ENCODE results near the gene MED27.
"Not testable (repeated sequence)": the region's sequence is repeated elsewhere in the genome, so short reads cannot be mapped to it uniquely, and the experiment has no call there.

MED27 gene

DNA sequence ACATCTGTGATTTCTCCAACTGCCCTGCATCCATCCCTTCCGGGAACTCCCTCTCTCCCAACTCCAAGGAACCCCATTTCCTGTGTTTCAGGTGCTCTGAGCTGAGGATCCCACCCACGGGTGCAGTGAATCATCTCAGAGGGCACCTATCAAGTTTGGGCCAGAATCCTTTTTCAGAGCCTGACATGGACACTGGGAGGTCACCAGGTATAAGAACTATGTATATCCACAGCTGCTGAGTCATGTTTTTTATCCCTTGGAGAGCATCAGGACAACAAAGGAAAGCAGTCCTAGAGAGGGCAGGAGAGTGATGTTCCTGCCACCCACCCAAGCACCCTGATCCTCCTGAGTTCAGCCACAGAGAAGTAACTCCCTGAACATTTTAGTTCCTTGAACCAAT, 3.8 kb downstream of the MED27 start:
- DNase-seq: no peak

DNA sequence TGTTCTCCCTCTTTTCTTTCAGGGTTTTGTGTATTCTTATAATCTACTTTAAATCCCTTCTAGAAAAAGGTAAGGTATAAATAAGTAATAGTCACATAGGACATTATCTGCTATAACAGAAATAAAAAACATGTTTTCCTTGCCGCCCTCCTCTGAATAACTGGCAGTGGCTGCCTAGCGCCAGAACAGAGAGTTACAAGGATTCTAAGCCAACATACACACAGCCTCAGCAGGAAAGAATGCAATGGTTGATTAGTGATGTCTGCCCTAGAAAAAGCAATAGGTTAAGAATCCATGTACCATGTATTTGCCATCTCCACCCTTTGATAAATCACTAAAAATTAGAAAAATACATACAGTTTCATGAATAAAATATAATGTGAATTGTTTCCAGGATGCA, 4.9 kb downstream of the MED27 start:
- DNase-seq: no peak

DNA sequence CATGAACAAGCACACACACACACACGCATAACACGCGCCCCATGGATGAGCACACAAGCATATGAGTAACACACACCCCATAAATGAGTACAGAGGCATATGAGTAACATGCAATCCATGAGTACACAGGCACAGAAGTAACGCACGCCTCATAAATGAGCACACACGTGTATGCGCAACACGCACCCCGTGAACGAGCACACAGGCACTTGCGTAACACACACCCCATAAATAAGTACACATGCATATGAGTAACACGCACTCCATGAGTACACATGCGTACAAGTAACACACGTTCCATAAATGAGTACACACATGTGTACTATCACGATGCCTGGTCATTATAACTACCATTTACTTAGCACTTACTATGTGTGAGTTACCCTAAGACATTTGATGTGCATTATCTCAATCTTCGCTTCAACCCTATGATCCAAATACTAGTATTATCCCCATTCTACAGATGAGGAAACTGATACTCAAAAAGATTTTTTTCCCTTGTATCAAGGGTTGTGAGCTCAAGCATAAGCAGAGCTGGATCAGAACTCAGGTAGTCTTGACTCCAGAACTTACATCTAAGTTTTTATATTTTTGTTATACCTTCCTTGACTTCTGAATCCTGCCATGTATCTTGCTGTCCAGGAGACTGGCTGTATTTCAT, 7.7 kb downstream of the MED27 start:
- no peak for DNase-seq

DNA sequence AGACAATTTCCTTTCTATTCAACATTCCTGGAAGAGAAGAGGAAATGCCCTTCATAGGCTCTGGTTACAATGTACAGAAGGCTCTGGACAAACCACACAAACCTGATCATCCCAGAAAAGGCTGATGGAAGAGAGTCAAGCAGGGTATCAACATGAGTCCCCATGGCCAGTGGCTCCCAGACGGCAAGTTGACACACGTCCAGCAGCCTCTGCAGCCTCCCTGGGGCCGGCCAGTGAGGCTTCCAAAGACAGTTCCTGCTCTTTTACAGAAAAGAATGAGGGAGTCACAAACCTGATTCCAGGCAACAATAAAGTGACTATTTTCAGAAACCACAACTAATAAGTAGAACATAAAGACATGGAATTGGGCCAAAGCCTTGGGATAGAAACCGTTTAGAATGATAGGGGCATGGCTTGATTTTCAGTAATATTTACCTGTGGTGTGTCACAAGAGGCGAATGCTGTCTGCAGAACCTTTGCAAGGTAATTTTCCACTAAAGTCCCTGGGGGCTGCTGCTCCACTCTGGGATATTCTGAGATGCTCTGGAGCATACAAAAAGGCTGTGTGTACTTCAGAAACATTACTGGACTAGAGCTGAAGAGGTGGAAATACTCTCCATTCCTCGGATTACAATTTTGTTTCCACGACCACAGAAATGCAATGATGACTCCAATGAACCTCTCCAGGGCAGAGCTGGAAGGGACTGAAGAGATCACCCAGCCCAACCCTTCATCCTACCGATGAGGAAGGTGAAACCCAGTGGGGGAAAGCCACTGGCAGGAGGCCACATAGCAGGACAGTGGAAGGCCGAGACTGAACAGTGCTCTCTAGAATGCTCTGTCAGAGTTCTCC, 10.4 kb downstream of the MED27 start:
- no peak for DNase-seq

DNA sequence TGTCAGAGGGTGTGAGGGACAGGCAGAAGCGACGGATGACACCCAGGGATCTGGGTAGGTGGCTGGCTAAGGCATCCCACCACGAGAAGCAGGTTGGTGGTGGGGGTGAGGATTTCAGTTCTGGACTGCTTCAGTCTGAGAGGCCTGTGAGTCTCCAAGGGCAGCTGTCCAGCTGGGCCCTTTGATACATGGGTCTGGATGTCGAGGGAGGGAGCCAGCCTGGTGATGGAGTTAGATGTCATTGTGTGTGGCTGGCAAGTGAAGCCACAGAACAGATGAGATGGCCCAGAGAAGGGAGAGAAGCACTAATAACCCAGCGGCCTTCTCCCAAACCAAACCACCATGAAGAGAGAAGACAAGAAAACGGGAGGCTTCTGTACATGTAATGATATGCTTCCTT, 11.1 kb downstream of the MED27 start:
- DNase-seq: no peak

DNA sequence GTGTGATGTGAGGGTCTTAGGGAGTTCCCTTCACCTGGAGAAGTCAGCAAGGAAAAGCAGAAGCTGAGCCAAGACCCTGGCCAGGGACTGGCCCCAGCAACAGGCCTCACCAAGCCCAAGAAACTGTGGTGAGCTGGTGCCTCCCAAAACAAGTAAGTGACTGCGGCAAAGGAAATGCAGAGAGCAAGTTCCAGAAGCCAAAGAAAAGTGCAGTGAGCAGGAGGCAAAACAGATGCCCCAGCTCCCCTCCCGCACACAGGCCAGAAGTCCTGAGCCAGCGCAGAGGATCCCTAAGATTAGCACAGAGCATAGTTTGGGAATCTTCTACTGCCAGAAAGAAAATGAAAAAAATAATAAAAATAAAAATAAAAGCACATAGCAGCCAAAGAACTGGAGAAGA, 13.2 kb downstream of the MED27 start:
- no peak for DNase-seq

DNA sequence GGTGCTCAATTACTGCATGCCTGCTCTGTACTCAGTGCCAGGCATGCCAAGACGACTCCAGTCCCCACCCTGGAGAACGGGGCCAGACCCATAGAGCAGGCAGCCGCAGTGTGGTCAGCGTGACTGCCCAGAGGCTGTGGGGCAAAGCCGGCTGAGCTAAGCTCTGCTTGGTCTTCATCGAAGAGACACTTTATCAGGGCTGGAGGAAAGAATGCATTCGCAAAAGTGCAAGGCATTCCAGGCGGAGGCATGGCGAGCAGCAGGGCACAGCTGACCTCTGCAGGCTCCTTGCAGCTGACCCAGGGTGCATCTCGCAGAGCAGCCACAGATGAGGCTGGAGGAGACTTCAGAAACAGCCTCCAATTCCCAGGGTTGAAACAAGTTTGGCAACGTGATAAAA, 13.6 kb downstream of the MED27 start:
- no peak for DNase-seq

DNA sequence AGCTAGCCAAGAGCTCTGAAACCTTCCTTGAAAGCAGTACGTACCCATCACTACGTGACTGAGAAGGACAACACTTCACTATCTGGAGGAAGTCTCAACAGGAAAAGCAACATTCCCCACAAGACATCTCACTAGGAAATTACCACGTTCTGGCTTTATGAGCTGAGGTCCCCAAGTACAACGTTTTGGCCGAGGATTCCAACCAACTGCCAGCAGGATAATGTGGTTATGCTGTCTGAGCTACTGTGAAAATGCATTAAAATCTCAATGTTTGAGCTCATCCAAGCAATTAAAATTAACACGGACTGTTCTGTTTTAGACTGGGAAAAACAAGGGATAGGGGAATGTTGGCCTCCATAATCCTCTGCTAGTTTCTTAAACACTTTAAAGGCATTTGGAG, 16.4 kb downstream of the MED27 start:
- DNase-seq: no peak

DNA sequence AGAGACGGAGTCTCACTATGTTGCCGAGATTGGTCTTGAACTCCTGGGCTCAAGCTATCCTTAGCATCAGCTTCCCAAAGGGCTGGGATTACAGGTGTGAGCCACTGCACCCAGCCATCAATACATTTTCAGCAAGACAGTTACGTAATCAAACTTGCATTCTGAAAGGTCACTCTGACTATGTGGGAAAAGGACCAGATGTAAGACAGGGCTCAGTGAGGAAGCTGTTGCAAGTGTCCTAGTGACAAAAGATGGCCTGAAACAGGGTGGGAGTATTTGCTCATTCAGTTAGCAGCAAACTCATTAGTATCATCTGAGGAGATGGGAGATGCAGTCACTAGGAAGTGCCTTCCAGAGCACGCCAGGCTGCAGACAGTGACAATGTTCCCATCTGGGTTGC, 16.9 kb downstream of the MED27 start:
- DNase-seq: no peak

DNA sequence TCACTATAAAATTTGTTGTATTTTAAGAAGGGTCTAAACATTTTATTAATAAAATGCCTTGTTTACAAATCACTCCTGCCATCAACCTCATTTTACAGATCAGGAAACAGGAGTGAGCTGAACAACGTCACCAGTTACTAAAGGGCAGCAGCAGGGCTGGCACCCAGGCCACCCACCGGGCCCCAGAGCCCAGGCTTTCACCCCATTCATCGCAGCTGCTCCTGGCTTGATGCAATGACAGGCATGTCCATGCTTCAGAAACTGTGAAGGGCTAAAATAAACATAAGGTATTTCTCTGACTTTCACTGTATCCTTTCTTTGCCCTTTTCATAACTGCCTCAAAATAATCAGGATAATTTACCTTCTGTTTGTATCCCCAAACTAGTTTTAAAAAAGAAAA, 18.1 kb downstream of the MED27 start:
- no peak for DNase-seq

DNA sequence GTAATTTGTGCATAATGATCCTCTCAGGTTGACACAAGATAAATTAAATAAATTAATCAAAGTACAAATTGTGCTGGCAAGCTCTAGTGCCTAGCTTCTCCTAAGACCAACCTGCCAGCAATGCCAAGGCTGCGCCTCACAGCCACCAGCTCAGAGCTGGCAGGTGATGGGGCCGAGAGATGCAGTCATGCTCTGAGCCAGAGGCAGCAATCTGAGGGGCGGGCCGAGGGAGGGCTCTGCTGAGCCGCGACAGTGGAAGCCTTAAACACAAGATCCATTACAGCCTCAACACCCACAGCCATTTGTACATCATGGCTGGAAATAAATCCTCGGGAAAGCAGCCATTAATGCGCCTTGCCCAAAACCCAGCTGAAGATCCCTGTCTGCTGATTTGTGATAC, 20.3 kb downstream of the MED27 start:
- no peak for DNase-seq

DNA sequence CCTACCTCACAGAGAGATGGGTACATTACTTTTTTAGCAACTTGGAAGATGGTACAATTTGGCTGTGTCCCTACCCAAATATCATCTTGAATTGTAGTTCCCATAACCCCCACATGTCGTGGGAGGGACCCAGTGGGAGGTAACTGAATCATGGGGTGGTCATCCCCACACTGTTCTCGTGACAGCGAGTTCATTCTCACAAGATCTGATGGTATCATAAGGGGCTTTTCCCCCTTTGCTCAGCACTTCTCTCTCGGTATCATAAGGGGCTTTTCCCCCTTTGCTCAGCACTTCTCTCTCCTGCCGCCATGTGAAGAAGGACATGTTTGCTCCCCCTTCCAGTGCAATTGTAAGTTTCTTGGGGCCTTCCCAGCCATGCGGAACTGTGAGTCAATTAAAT, 21.4 kb downstream of the MED27 start:
- DNase-seq: not testable (repeated sequence)

DNA sequence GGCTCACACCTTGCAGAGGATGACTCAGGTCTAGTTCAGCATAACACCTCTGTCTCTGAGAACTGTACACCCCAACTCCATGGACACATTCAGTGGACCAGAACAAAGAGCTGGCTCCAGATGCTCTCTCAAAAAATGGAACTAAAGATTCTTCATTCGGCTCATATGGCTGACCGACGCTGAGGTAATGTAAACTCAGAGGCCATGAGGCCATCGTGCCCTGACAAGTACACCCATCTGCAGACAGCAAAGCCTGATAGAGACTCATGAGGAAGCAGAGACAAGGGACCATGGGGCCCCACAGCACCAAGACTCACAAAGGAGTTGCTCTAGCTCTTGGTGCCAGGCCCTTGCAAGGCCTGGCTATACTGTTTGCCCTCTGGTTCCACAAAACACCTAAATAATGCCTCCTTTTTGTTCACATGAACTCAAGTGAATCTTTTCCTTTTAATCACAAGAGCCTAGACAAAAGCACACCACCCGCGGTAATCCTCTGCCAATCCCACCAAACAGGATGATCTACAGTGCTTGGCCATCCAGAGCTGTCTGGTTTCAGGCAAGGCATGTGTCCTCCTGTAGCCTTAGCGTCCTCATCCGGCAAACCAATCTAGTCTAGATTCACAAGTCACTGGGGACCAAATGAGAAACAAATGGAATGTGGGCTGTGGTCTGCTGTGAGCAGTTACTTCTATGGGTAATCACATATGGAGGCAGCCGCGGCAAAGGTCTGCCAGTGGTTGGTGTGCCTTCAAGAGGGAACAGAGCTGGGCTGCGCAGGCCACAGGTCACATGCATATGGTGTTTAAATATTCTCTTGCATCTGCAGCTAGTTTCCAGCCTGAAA, 22.7 kb downstream of the MED27 start:
- no peak for DNase-seq

DNA sequence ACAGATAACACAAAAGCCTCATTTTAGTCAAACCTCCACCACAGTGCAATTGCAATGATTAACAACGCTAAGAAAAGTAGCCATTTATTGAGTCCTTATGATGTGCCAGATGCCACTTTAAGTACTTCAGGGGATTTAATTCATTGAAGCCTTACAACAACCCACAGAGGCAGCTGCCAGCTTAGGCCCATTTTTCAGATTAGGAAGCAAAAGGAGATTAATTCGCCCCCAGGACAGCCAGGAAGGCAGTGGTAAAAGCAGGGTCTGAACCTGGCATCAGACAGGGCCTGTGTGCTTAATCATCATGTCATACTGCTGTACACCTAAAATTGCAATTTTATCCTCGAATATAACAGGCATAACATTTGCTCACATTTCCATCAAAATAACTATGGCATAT, 23.9 kb downstream of the MED27 start:
- no peak for DNase-seq

DNA sequence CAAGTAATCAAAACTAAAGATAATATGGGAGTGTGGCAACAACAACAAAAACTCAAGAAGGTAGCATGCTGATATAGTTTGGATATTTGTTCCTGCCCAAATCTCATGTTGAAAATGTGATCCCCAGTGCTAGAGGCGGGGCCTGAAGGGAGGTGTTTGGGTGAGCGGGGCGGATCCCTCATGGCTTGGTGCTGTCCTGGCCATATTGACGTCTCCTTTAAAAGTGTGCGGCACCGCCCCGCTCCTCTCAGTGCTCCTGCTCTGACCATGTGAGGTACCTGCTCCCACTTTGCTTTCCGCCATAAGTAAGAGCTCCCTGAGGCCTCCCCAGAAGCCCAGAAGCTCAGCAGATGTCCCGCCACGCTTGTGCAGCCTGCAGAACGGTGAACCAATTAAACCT, 25.6 kb downstream of the MED27 start:
- no peak for DNase-seq

DNA sequence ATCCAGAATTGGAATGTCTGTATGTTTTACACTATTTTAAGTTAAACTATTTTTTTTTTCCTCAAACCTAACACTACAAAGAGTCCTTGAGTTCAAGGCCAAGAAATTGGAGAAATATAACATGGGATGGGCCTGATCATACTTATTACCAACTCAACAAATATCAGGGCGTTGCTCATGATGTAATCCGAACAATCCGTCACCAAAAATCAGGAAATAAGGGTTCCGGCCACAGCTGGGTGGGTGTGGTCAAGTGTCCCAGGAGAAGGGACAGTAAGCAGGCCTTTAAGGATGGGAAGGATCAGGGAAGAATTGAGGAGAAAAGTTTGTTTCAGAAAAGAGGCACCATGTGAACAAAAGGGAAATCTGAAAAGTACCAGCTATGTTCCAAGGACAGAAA, 29.8 kb downstream of the MED27 start:
- DNase-seq: no peak

DNA sequence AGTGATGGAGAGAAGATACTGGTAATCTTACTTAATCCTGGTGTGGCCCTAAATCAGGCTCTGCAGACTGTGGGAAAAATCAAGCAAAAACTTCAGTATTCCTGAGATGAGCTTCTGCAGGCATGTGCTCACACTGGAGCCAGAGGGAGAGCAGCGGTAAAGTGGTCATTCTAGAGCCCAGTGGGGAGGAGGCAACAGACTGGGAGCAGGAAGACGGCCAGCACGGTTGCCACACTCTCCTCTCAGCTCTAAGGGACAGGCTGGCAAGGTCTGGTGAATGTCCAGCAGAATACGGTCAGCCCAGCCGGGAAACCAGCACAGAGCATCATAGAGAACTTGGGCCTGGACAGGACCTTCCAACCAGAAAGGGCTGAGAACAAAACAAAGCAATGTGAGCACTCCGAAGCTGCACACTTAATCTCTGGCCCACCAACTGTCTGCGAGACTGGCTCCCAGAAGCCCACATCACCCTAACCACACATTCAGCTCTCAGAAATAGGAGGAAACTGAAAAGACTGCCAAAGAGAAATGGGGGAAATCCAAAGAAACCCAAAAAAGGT, 30.3 kb downstream of the MED27 start:
- no peak for DNase-seq

DNA sequence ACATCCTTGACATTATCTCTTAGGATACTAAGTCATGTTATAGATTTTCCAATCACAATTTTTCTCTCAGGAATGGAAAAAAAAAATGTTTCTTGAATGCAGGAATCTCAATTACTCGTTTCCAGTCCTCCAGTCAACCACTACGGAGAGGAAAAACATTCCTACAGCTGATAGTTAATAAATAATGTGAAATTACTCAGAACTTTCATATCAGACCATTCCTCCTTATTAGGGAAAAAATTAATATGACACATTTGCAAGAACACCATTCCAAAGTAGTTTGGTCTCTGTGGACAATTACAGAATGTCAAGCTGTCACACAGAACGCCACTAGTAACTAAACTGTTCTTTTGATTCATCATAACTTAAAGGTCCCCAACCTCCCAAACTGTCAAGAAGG, 31.5 kb downstream of the MED27 start:
- DNase-seq: no peak

DNA sequence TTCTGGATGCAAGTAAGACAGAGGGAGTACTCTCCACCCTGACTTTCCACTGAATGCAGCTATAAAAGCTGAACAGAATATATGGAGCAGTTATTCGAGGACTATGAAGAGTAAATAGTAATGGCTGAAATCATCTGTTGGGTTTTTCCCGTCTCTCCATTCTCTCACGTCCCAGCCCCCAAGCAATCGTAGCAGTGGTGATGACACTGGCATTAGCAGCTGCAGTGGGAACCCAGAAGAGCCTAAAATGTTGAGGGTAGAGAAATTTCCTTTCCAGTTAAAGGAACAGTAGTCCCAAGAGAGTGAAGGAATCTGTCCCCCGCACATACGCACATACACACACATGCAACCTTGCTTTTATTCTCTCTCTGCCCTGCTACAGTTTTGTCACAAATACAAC, 33.2 kb downstream of the MED27 start:
- DNase-seq: no peak

DNA sequence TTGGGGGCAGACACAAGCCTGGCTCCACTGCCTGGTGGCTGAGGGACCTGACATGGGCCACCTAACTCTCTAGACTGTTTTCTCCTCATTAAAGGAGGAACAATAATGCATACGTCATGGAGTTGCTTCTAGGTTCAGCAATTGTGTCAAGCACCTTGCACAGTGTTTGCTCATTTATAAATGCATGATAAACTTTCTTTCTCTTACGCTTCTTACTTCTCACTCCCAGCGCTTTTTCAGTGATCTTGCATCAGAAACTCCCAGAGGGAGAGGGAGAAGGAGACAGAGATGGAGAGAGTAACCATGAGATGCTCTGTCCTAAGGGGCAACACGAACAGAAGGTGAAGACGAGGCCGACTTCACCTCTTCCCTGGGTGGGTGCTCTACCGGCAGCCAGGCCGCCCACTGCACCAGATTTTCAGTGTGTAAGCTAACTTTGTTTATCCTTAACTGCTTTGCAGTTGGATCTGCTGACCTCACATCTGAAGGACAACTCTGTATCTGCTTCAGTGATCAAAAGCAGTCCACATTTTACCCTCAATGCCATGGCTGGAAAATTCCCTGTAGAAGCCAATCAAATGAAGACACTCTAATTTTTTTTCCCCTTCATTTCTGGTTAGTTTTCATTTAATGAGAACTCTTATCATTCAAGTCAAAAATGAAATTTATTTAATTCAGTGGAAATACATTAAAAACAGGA, 35.3 kb downstream of the MED27 start:
- no peak for DNase-seq

DNA sequence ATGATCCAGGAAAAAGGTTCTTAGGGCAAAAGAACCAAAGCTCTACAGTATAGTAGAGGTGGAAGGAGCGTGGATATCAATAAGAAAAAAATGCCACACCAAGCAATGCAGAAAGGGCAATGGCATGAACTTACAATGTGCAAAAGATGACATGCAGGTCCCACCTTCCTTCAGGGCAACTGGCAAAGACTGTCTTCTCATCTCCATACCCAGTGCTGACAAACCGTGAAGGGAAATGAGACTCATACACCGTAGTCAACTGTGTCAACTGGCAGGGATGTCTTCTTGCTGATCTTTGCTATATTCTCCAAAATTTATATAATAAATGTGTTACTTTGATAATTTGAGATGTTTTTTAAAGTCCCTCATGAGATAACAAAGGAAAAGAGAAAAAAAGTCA, 36.0 kb downstream of the MED27 start:
- no peak for DNase-seq

DNA sequence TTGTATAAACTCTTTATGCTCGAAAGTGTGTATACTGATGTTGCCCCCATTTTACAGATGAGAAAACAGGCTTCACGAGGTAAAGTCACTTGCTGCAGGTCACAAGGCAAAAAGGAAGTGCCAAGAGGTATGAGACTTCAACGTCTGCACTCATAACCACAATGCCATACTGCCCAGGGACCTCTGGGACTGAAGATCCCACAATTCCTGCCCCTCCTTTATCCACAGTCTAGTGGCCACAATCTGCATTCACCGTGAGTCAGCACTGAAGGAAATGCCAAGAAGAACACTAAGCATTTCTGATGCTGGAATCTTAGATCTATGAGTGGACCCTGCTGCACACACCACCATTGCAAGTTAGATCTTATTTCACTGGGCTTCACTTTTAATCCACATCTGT, 37.3 kb downstream of the MED27 start:
- DNase-seq: no peak

DNA sequence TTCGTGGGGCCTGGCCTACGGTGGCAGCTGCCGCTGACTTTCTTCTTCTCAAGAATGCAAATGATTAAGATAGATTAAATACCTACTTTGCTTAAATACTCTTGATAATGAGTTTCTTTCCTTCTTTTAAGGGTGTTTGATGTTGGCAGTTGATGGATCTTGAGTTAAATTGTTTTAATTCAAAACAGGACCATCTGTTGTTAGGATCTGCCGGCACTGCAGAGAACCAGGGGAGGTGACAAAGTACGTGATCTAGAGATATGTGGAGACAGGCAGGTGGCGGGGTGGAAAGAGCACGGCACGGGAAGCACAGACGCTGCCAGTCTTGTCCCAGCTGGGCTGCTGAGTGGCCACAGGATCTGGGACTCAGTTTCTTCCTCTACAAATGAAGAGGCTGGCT, 37.9 kb downstream of the MED27 start:
- DNase-seq: no peak
